Liver (tissue), 9 donors: ENCODE measurements around the gene GTF2IRD2. TPM values are rescaled to one million over a fixed set of nuclear protein-coding genes. Genes with fewer than 3 reads are reported as not detected.
"Not testable (repeated sequence)": the region's sequence is repeated elsewhere in the genome, so short reads cannot be mapped to it uniquely, and the experiment has no call there.

ENCODE experiments used
- DNase-seq: peaks from one replicate; pipeline ENCODE4 v3.0.0-alpha.2; 2017; ENCODE audit warnings: low spot score
- H3K27ac ChIP-seq, 2 donors: one replicate each; pipeline ENCODE4 v1.7.0; 2013; ENCODE audit warnings: inconsistent platforms in 2 of 2, low read length in 2 of 2, control low read depth in 1 of 2, low read depth in 1 of 2, mild to moderate bottlenecking in 1 of 2
- H3K27me3 ChIP-seq, 4 donors: one replicate each; pipeline versions ENCODE4 v1.6.1 to v1.7.0; 2013; ENCODE audit warnings: low read length in 3 of 4, inconsistent platforms in 1 of 4, mild to moderate bottlenecking in 1 of 4, moderate library complexity in 1 of 4; ENCODE audit not compliant: control insufficient read depth in 4 of 4, insufficient read depth in 4 of 4
- H3K36me3 ChIP-seq, 4 donors: one replicate each; pipeline versions ENCODE4 v1.6.1 to v1.7.0; 2013; ENCODE audit warnings: low read length in 3 of 4, mild to moderate bottlenecking in 3 of 4, low read depth in 1 of 4, moderate library complexity in 1 of 4; ENCODE audit not compliant: control insufficient read depth in 4 of 4, insufficient read depth in 3 of 4
- H3K4me1 ChIP-seq, 4 donors: one replicate each; pipeline versions ENCODE4 v1.6.1 to v1.7.0; 2013; ENCODE audit warnings: low read length in 3 of 4, mild to moderate bottlenecking in 3 of 4, moderate library complexity in 1 of 4; ENCODE audit not compliant: control insufficient read depth in 4 of 4, insufficient read depth in 4 of 4
- H3K4me3 ChIP-seq, 3 donors: one replicate each; pipeline versions ENCODE4 v1.6.1 to v1.7.0; 2013; ENCODE audit warnings: low read length in 3 of 3, control low read depth in 1 of 3, low read depth in 1 of 3, mild to moderate bottlenecking in 1 of 3
- H3K9ac ChIP-seq, 2 donors: one replicate each; pipeline ENCODE4 v1.7.0; 2013; ENCODE audit warnings: low read length in 2 of 2, mild to moderate bottlenecking in 2 of 2, moderate library complexity in 2 of 2, control low read depth in 1 of 2, low read depth in 1 of 2
- H3K9me3 ChIP-seq, 4 donors: one replicate each; pipeline versions ENCODE4 v1.6.1 to v1.7.0; 2013; ENCODE audit warnings: low read length in 3 of 4; ENCODE audit not compliant: control insufficient read depth in 4 of 4
- SP1 ChIP-seq: IDR thresholded peaks from 2 replicates; pipeline ENCODE4 v1.6.1; 2018; ENCODE audit warnings: antibody characterized with exemption, mild to moderate bottlenecking
- WGBS: extraction: QIAGEN DNeasy Blood & Tissue Kit; methylation state at CpG from one replicate; pipeline ENCODE4 v1.1.7; 2013; 5-methylcytosine and 5-hydroxymethylcytosine counted together
- polyA plus RNA-seq, 2 donors: library from polyadenylated mRNA; stranded (reverse) in 1 of 2; unstranded in 1 of 2; fragments of 200-250 nt in 1 of 2; fragments of >200 nt in 1 of 2; fragmentation: Nextera tagmentation in 1 of 2; extraction: Ambion mirVana in 1 of 2; gene quantifications; one replicate each; pipeline versions ENCODE4 v1.2.1 to v1.2.3, GENCODE V29; 2013 to 2015
- total RNA-seq, 2 donors: library from RNA; depleted of rRNA; stranded (reverse); fragments of >200 nt; gene quantifications; one replicate each; pipeline ENCODE4 v1.2.3, GENCODE V29; 2014
- donor health status: healthy.
- donor health status: healthy.
- donor health status: healthy.
- donor health status: healthy.
- donor health status: healthy.

GTF2IRD2 gene
- total and polyA plus RNA-seq, 4 donors: 2.3 to 22.8 (median 7.1) TPM

DNA sequence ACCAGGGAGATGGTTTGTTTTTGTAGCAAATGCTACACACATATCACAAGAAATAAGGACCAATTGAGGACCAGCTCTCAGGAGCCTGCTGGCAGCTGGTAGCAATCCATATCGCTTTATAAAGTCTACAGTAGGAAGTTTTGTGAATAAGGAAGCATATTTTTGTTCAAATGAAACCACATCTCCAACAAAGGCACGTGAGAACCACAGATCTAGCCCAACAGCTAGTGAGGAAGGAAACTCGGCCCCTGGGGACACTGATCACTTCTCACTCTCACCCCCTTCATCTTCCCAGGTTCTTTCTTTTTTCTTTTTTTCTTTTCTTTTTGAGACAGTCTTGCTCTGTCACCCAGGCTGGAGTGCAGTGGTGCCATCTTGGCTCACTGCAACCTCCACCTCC is 35.5 kb downstream of the GTF2IRD2 start:
- not testable (repeated sequence) for H3K4me3 ChIP-seq, H3K9ac ChIP-seq, H3K36me3 ChIP-seq, H3K27me3 ChIP-seq, DNase-seq, H3K27ac ChIP-seq, H3K4me1 ChIP-seq, H3K9me3 ChIP-seq
- WGBS: no CpG with 5 or more reads among the region's 3 CpGs

DNA sequence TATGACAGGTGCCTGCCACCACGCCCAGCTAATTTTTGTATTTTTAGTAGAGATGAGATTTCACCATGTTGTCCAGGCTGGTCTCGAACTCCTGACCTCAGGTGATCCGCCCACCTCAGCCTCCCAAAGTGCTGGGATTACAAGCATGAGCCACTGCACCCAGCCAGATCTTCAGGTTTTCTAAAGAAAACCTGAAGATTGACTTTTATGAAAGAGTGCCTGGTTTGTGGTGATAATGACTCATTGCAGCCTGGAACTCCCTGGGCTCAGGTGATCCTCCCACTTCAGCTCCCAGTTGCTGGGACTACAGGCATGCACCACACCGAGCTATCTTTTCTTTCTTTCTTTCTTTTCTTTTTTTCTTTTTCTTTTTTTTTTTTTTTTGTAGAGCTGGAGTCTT is 52.8 kb downstream of the GTF2IRD2 start:
- H3K9ac ChIP-seq, H3K27me3 ChIP-seq, H3K4me3 ChIP-seq, H3K36me3 ChIP-seq, DNase-seq, H3K4me1 ChIP-seq, H3K27ac ChIP-seq, H3K9me3 ChIP-seq: not testable (repeated sequence)
- WGBS: 86% methylated on average over 1 of the region's 4 CpGs

GRCh38 chr7:74797848-74798622 is 53.4 kb downstream of the GTF2IRD2 start:
- not testable (repeated sequence) for H3K27me3 ChIP-seq, H3K27ac ChIP-seq, H3K4me1 ChIP-seq, H3K36me3 ChIP-seq, H3K9me3 ChIP-seq, H3K4me3 ChIP-seq, H3K9ac ChIP-seq, DNase-seq
- whole genome bisulfite sequencing: 96% methylated on average over 11 of the region's 27 CpGs

DNA sequence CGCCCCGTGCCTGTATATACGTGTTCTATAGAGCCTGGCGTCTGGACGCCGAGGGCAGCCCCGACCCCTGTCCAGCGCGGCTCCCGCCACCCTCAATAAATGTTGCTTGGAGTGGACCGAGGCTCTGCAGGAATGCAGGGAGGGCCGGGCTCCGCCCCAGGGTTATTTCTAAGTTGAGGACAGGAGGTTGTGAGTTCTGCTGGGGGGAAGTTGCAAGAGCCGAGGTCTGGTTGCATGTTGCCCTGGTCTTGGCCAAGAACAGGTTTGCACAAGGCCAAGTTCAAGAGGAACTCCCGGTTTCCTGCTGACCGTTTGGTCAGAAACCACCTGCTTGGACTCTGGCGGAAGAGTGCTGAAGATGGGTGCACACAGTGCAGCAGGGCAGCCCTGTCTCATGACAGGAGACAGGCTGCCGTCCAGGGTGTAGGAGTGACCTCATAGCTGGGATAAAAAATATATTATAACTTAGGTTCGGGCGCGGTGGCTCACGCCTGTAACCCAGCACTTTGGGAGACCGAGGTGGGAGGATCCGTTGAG is 62.1 kb downstream of the GTF2IRD2 start:
- DNase-seq, H3K9ac ChIP-seq, H3K4me1 ChIP-seq, H3K27ac ChIP-seq, H3K27me3 ChIP-seq, H3K9me3 ChIP-seq, H3K36me3 ChIP-seq, H3K4me3 ChIP-seq: not testable (repeated sequence)
- 17% methylated on average over 3 of the region's 24 CpGs for WGBS

- H3K9ac ChIP-seq: not testable (repeated sequence)
- TF ChIP-seq SP1: peak; percentile 38
- DNase-seq: peak; percentile 99
Observed at GRCh38 chr7:74788369-74789150, 62.8 kb downstream of the GTF2IRD2 start.

DNA sequence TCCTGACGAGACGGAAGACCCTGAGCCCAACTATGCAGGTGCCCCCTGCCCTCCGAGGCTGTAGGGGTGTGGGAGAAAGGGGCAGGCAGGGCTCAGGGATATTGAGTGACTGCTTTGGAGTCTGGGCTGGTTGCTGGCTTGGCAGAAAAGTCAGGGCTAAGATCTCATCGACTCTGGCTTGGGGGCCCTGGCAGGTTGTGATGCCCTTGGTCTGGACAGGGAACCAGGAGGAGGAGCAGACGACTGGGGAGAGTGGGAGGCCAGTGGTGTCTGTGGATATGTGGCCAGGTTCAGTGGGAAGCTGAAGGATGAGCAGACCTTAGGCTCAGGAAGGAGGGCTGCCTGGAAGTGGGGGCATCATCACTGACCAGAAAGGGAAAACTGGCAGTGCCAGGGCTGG is 67.8 kb downstream of the GTF2IRD2 start:
- H3K27me3 ChIP-seq, H3K36me3 ChIP-seq, H3K4me3 ChIP-seq, H3K27ac ChIP-seq, H3K9ac ChIP-seq, H3K4me1 ChIP-seq, H3K9me3 ChIP-seq: not testable (repeated sequence)
- DNase-seq: peak; percentile 1
- 85% methylated on average over 5 of the region's 5 CpGs for WGBS

More at GRCh38 chr7:74788369-74789150, 62.8 kb downstream of the GTF2IRD2 start:
- H3K27ac ChIP-seq, H3K4me3 ChIP-seq, H3K36me3 ChIP-seq, H3K9me3 ChIP-seq, H3K4me1 ChIP-seq, H3K27me3 ChIP-seq: not testable (repeated sequence)
- WGBS: under 1% methylated on average over 35 of the region's 82 CpGs

DNA sequence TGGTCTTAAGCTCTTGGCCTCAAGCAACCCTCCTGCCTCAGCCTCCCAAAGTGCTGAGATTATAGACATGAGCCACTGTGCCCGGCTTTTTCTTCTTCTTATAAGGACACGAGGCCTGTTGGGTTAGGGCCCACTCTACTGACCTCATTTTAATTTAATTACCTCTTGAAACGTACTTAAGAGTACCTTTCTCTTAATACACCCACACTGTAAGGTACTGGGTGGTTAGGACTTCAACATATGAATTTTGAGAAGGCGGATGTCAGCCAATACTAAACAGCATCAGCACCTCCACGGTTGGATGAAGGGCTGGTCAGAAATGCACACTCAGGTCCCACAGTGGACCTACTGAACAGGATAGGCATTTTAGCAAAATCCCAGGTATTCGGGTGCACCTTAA is 69.7 kb downstream of the GTF2IRD2 start:
- H3K27me3 ChIP-seq, H3K4me1 ChIP-seq, H3K9me3 ChIP-seq, DNase-seq, H3K36me3 ChIP-seq, H3K9ac ChIP-seq, H3K27ac ChIP-seq, H3K4me3 ChIP-seq: not testable (repeated sequence)
- WGBS: 87% methylated on average over 3 of the region's 6 CpGs

DNA sequence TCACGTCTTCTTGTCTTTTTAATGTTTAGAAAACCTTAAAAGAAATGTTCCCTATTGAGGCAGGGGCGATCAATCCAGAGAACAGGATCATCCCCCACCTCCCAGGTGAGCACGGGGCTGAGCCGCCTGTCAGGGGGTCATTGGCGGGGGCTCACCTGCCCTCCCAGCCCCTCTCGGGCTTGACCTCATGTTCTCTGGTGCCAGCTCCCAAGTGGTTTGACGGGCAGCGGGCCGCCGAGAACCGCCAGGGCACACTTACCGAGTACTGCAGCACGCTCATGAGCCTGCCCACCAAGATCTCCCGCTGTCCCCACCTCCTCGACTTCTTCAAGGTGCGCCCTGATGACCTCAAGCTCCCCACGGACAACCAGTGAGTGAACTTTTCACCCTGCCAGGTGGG is 72.4 kb downstream of the GTF2IRD2 start:
- H3K27me3 ChIP-seq, H3K9me3 ChIP-seq, H3K36me3 ChIP-seq, H3K27ac ChIP-seq, H3K4me3 ChIP-seq, H3K4me1 ChIP-seq, H3K9ac ChIP-seq, DNase-seq: not testable (repeated sequence)
- WGBS: 94% methylated on average over 13 of the region's 17 CpGs
